ENCODE data around the gene TRIB2.

GRCh38 chr2:12739721-12740254 is 23.1 kb downstream of the TRIB2 start:
- TF ChIP-seq CTCF (IDR thresholded peaks at IDR 0.05) (no peak), POLR2A (IDR thresholded peaks at IDR 0.05) (no peak)

Data from lower leg skin (tissue), 3 donors.